Astrocyte (in vitro differentiated cells and primary cell): ENCODE measurements around the gene GHRHR.

Experiments used
- CTCF ChIP-seq: IDR thresholded peaks from 2 replicates; pipeline ENCODE4 v1.5.1; 2011; ENCODE audit warnings: low read depth, mild to moderate bottlenecking, inconsistent platforms, low read length, moderate library complexity; ENCODE audit not compliant: insufficient read depth
- EZH2 ChIP-seq: IDR thresholded peaks from 2 replicates; pipeline ENCODE4 v1.6.1; 2012; ENCODE audit warnings: mild to moderate bottlenecking, low read length, inconsistent platforms; ENCODE audit not compliant: insufficient read depth

- TF ChIP-seq CTCF (no peak), EZH2 (no peak)
These were observed 38.5 kb downstream of the GHRHR start for GRCh38 chr7:31002256-31002655.
